Osteoblast (primary cell): ENCODE results near the gene FAM227B. TPM values are rescaled to one million over a fixed set of nuclear protein-coding genes. Genes with fewer than 3 reads are reported as not detected.

Experiments
- DNase-seq: peaks from one replicate; pipeline ENCODE4 v3.0.0; 2011; ENCODE audit warnings: low spot score, mixed read lengths; ENCODE audit not compliant: insufficient read length; ENCODE audit errors: missing footprints
- H2AFZ ChIP-seq: 2 replicates; pipeline ENCODE4 v1.6.0; 2011; ENCODE audit warnings: mild to moderate bottlenecking, low read length
- H3K27ac ChIP-seq: 2 replicates; pipeline ENCODE4 v1.5.1; 2011; ENCODE audit warnings: mild to moderate bottlenecking, low read depth, low read length, moderate library complexity
- H3K27me3 ChIP-seq: 2 replicates; pipeline ENCODE4 v1.6.0; 2012; ENCODE audit warnings: mild to moderate bottlenecking, control low read depth, inconsistent platforms, low read length, moderate library complexity; ENCODE audit not compliant: insufficient read depth
- H3K36me3 ChIP-seq: 2 replicates; pipeline ENCODE4 v1.5.1; 2011; ENCODE audit warnings: mild to moderate bottlenecking, low read length, control low read depth, moderate library complexity; ENCODE audit not compliant: insufficient read depth
- H3K4me1 ChIP-seq: 2 replicates; pipeline ENCODE4 v1.5.1; 2011; ENCODE audit warnings: mild to moderate bottlenecking, low read length, control low read depth, moderate library complexity; ENCODE audit not compliant: insufficient read depth
- H3K4me2 ChIP-seq: 2 replicates; pipeline ENCODE4 v1.6.0; 2011; ENCODE audit warnings: mild to moderate bottlenecking, low read length; ENCODE audit not compliant: insufficient read depth
- H3K4me3 ChIP-seq: fragments of 200-600 bp; sonication (generic); 3 replicates; pipeline ENCODE4 v1.5.1; 2012; ENCODE audit warnings: mild to moderate bottlenecking, low read length, inconsistent platforms; ENCODE audit not compliant: insufficient read depth
- H3K79me2 ChIP-seq: 2 replicates; pipeline ENCODE4 v1.6.0; 2012; ENCODE audit warnings: mild to moderate bottlenecking, low read length, control low read depth, inconsistent platforms; ENCODE audit not compliant: insufficient read depth
- H3K9me3 ChIP-seq: 2 replicates; pipeline ENCODE4 v1.5.1; 2011; ENCODE audit warnings: low read depth, low read length, control low read depth
- H4K20me1 ChIP-seq: 2 replicates; pipeline ENCODE4 v1.6.0; 2012; ENCODE audit warnings: mild to moderate bottlenecking, low read length, control low read depth; ENCODE audit not compliant: insufficient read depth
- total RNA-seq: library from RNA; depleted of rRNA; stranded (reverse); fragments of >200 nt; gene quantifications from 2 replicates; pipeline ENCODE4 v1.2.3, GENCODE V29; 2012
- TF ChIP-seq, protein P1 (sequence below): IDR thresholded peaks from 2 replicates; pipeline ENCODE4 v1.5.1; 2011; ENCODE audit warnings: mild to moderate bottlenecking, low read depth, low read length, moderate library complexity; ENCODE audit errors: extremely low read depth

The FAM227B gene
- total RNA-seq, 1 donor = 4.3 TPM

DNA sequence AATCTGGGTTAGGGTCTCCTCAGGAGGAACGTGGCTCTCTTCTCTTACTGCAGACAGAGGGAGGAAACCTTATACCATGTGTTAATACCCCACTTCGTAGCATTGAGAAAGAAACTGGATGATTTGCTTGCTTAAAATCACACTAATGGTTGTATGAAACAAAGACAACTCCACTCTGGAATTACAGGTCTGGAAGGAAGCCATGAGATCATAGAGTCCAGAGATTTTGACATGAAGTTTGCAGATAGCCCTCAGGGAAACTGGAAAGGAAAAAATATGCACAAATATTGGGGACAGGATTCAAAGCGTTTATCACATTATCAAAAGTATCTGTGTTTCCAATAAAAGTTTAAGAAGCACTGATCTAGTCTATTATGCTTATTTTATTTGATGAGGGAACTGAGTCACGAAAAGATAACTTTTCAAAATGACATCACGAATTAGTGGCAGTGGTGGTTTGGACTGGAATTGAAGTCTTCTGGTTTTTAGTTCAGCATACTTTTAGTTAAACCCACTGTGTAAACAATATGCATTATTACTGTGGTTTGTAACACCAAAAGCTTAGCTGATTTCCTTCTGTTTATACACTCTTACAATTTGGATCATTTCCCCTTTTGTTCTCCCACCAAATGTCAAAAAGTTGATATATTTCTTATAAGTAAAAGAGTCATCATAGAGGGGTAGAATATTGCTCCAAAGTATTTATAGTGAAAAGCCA, 180.8 kb downstream of the FAM227B start:
- no peak for DNase-seq
- H4K20me1 ChIP-seq = no peaks in the 10 kb centered on the region
- H3K79me2 ChIP-seq = peaks cover 67% of the 10 kb centered on the region
- peaks cover 70% of the 10 kb centered on the region for H3K4me1 ChIP-seq
- H3K27me3 ChIP-seq = no peaks in the 10 kb centered on the region
- H3K36me3 ChIP-seq = peaks cover 9% of the 10 kb centered on the region
- H3K4me2 ChIP-seq = peak overlapping the region; percentile 56
- H3K27ac ChIP-seq = peak overlapping the region; percentile 64
- H3K4me3 ChIP-seq = peak overlapping the region; percentile 5
- no peaks in the 10 kb centered on the region for H3K9me3 ChIP-seq
- TF ChIP-seq, protein P1, sequence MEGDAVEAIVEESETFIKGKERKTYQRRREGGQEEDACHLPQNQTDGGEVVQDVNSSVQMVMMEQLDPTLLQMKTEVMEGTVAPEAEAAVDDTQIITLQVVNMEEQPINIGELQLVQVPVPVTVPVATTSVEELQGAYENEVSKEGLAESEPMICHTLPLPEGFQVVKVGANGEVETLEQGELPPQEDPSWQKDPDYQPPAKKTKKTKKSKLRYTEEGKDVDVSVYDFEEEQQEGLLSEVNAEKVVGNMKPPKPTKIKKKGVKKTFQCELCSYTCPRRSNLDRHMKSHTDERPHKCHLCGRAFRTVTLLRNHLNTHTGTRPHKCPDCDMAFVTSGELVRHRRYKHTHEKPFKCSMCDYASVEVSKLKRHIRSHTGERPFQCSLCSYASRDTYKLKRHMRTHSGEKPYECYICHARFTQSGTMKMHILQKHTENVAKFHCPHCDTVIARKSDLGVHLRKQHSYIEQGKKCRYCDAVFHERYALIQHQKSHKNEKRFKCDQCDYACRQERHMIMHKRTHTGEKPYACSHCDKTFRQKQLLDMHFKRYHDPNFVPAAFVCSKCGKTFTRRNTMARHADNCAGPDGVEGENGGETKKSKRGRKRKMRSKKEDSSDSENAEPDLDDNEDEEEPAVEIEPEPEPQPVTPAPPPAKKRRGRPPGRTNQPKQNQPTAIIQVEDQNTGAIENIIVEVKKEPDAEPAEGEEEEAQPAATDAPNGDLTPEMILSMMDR = no peak
- H2AFZ ChIP-seq = no peak overlapping the region

- no peaks in the 10 kb centered on the region for H3K9me3 ChIP-seq
- peak overlapping the region; percentile 58 for H2AFZ ChIP-seq
- TF ChIP-seq, protein P1 = no peak
- H3K27ac ChIP-seq = peak overlapping the region; percentile 64
- peaks cover 67% of the 10 kb centered on the region for H3K79me2 ChIP-seq
- peaks cover 70% of the 10 kb centered on the region for H3K4me1 ChIP-seq
- peak overlapping the region; percentile 35 for H3K4me3 ChIP-seq
- no peaks in the 10 kb centered on the region for H3K27me3 ChIP-seq
- H4K20me1 ChIP-seq = peaks cover 2% of the 10 kb centered on the region
- no peak for DNase-seq
- H3K4me2 ChIP-seq = peak overlapping the region; percentile 56
- H3K36me3 ChIP-seq = peaks cover 8% of the 10 kb centered on the region
Observed at GRCh38 chr15:49438962-49439631, 181.5 kb downstream of the FAM227B start.

DNA sequence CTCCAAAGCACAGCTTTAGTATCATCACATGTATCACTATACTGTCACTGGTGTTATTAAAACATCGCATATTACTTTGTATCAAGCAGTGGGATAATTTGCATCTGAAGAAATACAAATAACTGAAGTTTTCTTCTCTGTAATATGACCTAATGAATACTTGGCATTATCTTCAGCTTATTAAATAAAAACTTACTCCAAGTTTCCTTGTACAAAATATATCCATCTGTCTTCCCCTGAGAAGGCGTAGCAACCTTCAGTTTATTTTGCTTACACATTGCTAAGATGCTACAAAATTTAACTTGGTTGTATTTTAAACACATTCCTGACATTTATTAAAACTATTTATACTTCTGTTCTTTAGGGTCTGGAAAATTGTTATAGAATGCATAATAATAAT, 183.9 kb downstream of the FAM227B start:
- Histone ChIP-seq H3K4me2 (peak overlapping the region; percentile 25), H3K4me3 (no peak overlapping the region), H4K20me1 (peaks cover 7% of the 10 kb centered on the region), H3K4me1 (peaks cover 84% of the 10 kb centered on the region), H3K36me3 (peaks cover 6% of the 10 kb centered on the region), H3K27ac (peak overlapping the region; percentile 61), H2AFZ (no peak overlapping the region), H3K27me3 (no peaks in the 10 kb centered on the region), H3K79me2 (peaks cover 70% of the 10 kb centered on the region), H3K9me3 (no peaks in the 10 kb centered on the region)
- TF ChIP-seq, protein P1 = no peak
- no peak for DNase-seq

- Histone ChIP-seq H2AFZ (no peak overlapping the region), H3K27ac (peak overlapping the region; percentile 61), H3K4me1 (peaks cover 84% of the 10 kb centered on the region), H4K20me1 (peaks cover 9% of the 10 kb centered on the region), H3K4me3 (no peak overlapping the region), H3K9me3 (no peaks in the 10 kb centered on the region), H3K4me2 (peak overlapping the region; percentile 25), H3K79me2 (peaks cover 74% of the 10 kb centered on the region), H3K27me3 (no peaks in the 10 kb centered on the region), H3K36me3 (peaks cover 16% of the 10 kb centered on the region)
- no peak for DNase-seq
- TF ChIP-seq, protein P1 = no peak
Observed at GRCh38 chr15:49435174-49435573, 185.4 kb downstream of the FAM227B start.
